Left colon (tissue), 2 donors: ENCODE data around the gene FHAD1. TPM values are rescaled to one million over a fixed set of nuclear protein-coding genes. Genes with fewer than 3 reads are reported as not detected.

Experiments
- ATAC-seq: fragments of 200-7000 bp; cut with Tn5 transposase; one replicate; pipeline ENCODE4 v1.9.1; 2020; ENCODE audit warnings: mild to moderate bottlenecking, moderate library complexity
- DNase-seq, 2 donors: peaks; one replicate each; pipeline ENCODE4 v3.0.0-alpha.2; 2020
- intact Hi-C, 2 donors: fragments of 100-400 bp; cut with DNase I in 1 of 2; cut with micrococcal nuclease in 1 of 2; formaldehyde crosslinking; loops; one replicate each; pipeline versions ENCODE4 v1.11.2 to v1.14.0; 2022; cut with DNase I, micrococcal nuclease
- total RNA-seq, 2 donors: library from RNA; stranded (reverse); fragmentation: NEBNext Ultra II Directional; extraction: Animal tissue kit (Norgen Biotek cat#: 25700); gene quantifications; one replicate each; pipeline ENCODE4 v1.2.1, GENCODE V29; 2021
- donor health status: DM: no; HTN: no; CAD: no.
- donor health status: DM: yes; HTN: yes; CAD: no.

Gene FHAD1
- total RNA-seq, 2 donors from 2014 or later = 1.2 to 1.3 TPM

- no peak for ATAC-seq
- no peak for DNase-seq
- intact Hi-C loops = loop anchor here (5.0 to 10.0 kb wide), 3 partner anchors 116 to 146 kb away; partner anchors contain the start of gene TMEM51 (in 1 of the 2)
These were observed 24.2 kb downstream of the FHAD1 start for GRCh38 chr1:15271196-15271595.

GRCh38 chr1:15272009-15272781, 25.2 kb downstream of the FHAD1 start:
- intact Hi-C loops = loop anchor here (5.0 to 10.0 kb wide), 3 partner anchors 117 to 147 kb away; partner anchors contain the start of gene TMEM51 (in 1 of the 2)
- ATAC-seq (peak; percentile 87), DNase-seq (peak; percentile 64 to 72)

GRCh38 chr1:15272782-15273127, 25.7 kb downstream of the FHAD1 start:
- ATAC-seq (peak; percentile 23), DNase-seq (no peak)
- intact Hi-C loops = loop anchor here (5.0 to 10.0 kb wide), 3 partner anchors 118 to 148 kb away; partner anchors contain the start of gene TMEM51 (in 1 of the 2)

GRCh38 chr1:15273274-15273673, 26.3 kb downstream of the FHAD1 start:
- ATAC-seq (peak; percentile 74), DNase-seq (no peak)
- intact Hi-C loops = loop anchor here (5.0 to 10.0 kb wide), 3 partner anchors 118 to 148 kb away; partner anchors contain the start of gene TMEM51 (in 1 of the 2)

DNA sequence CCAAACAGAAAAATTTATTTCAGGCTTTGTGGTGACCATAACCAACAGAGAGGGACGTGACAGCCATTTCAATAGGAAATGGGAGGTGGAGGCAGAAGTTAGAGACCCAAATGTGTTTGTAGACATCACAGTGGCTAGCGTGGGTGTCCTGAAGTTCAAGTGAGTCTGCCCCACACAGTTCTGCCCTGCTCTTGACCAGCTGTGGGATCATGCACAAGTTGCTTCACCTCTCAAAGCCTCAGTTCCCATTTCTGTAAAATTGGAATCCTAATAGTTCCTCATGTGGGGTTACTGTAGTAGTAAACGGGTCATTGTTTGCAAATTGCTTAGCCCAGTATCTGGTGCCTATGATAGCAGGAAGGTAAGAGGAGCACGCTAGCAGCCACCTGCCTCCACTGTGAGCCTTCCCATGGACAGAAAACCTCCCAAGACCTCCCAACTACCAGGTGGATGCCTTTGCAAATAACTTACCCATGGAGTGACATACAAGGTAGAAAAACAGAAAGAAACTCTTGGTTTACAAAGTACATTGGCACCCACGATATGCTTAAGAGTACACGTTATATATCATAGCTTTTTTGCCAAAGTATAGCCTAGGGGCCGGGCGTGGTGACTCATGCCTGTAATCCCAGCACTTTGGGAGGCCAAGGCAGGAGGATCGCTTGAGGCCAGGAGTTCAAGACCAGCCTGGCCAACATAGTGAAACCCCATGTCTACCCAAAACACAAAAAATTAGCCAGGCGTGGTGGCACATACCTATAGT, 29.1 kb downstream of the FHAD1 start:
- ATAC-seq (no peak), DNase-seq (no peak)
- intact Hi-C loops = loop anchor here in 1 of 2 donors (10.0 kb wide), 2 partner anchors 121 to 151 kb away; partner anchors contain the start of gene TMEM51

- DNase-seq = no peak
- ATAC-seq = peak; percentile 47
- intact Hi-C loops = loop anchor here in 1 of 2 donors (10.0 kb wide), 2 partner anchors 122 to 152 kb away; partner anchors contain the start of gene TMEM51
These were observed 29.8 kb downstream of the FHAD1 start for GRCh38 chr1:15276691-15277446.

DNA sequence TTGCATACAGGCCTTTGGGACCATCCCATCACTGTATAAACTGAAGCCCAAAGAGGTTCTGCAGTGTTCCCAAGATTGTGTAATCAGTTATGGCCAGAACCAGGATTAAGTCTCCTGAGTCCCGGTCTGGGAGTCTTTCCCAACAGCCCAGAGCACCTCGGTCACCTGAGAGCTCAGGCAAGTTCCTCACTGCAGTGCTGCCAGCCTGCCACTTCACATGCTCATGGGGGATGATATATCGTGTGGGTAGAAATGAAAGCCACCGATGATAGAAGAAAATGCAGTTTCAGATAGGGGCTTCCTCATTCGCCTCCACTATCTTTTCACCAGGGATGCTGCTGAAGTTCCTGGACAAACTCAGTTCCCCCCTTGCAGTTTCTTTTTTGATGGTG, 30.4 kb downstream of the FHAD1 start:
- intact Hi-C loops = loop anchor here in 1 of 2 donors (10.0 kb wide), 2 partner anchors 123 to 153 kb away; partner anchors contain the start of gene TMEM51
- no peak for DNase-seq
- no peak for ATAC-seq

DNA sequence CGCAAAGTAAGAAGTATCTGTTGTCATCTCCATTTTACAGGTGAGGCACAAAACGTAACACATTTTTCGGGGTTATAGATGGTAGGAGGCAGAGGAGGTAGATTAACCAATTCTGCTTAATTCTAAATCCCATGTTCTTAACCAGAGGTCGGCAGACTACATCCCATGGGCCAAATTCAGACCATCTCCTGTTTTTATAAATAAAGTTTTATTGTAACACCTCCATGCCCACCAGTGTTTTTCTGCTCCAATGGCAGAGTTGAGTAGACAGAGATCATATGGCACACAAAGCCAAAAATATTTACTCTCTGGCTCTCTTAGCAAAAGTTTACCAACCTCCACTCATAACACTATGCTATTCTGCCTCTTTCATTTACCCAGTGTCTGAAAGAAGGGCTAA, 30.9 kb downstream of the FHAD1 start:
- intact Hi-C loops = loop anchor here in 1 of 2 donors (10.0 kb wide), 2 partner anchors 123 to 153 kb away; partner anchors contain the start of gene TMEM51
- ATAC-seq (no peak), DNase-seq (no peak)

DNA sequence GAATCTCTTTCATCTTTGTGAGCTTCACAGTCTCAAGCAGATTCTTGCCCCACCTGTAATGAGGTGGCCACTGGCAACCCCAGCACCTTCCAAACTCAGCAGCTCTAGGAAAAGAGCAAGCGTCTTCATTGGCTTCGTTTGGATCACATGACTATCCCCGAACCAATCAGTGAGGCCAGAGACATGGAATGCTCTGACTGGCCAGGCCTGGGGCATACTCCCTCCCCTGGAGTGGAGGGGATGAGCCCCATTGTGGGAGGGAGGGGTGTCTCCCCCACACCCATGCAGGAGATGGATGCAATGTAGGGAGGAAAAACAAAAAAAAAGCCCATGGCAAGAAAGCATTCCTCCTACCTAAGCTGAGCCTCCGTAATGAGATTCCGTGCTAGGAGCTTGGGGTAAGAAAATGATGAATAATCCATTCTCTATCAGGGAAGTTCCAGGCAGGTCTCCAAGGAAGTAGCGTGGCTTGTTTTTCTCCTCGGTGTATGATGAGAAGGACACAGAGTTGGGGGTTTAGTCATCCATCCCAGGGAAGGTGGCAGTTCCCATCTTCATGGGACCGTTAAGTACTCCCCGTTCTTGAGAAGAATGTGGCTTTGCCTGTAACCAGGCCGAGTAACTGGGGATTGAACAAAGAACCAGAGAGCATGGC, 32.7 kb downstream of the FHAD1 start:
- DNase-seq = no peak
- intact Hi-C loops = loop anchor here in 1 of 2 donors (10.0 kb wide), 2 partner anchors 125 to 155 kb away; partner anchors contain the start of gene TMEM51
- ATAC-seq = no peak

DNA sequence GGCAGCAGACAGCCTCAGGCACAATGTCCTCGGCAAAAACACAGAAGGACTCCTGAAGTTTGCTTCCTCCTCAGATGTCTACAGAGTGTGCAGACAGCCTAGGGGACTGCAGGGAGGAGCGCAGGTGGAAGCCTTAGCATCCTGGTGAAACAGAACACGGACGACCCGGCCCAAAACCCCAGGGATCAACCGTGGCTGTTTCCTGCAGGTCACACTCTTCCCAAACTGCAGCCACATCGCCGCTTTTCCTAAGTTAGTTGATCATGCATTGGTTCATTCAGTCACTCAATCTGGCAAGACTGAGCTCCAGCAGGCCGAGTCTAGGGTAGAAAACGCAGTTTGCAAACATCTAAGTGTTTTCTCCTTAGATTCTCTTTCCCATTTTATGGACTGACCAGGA, 33.4 kb downstream of the FHAD1 start:
- DNase-seq = no peak
- intact Hi-C loops = no loop called here
- no peak for ATAC-seq

- intact Hi-C loops = no loop called here
- ATAC-seq (no peak), DNase-seq (no peak)
These were observed 35.0 kb downstream of the FHAD1 start for GRCh38 chr1:15282038-15282437.

DNA sequence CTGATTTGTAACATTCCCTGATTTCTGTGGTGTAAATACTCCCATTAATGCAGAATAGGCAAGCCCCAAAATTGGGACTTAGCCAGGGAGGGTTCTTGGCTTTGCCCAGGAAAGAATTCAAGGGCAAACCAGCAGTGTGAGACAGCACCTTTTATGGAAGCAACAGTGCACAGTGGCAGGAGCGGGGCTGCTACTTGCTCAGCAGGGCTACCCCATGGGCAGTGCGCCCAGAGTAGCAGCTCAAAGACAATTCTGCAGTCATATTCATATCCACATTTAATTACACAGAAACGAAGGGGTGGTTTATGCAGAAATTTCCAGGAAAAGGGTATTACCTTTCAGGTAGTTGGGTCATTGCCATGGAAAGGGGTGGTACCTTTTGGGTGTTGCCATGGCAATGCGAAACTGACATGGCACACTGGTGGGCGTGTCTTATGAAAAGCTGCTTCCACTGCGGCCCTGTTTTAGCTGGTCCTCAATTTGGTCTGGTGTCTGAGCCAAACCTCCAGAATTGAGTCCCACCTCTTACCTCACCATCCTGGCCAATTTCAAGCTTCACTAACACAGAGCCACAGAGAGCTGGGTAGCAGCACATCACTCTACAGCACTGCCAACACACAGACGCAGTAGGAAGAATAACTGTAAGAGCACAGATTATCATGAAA, 35.9 kb downstream of the FHAD1 start:
- intact Hi-C loops = no loop called here

GRCh38 chr1:15283526-15283925, 36.5 kb downstream of the FHAD1 start:
- peak in 1 of 2 donors; percentile 60 for DNase-seq
- intact Hi-C loops = no loop called here
- ATAC-seq = no peak

More for the DNA sequence above, 35.9 kb downstream of the FHAD1 start:
- no peak for ATAC-seq
- DNase-seq = peak in 1 of 2 donors; percentile 58

GRCh38 chr1:15286452-15286851, 39.4 kb downstream of the FHAD1 start:
- ATAC-seq = peak; percentile 0
- intact Hi-C loops = no loop called here

DNA sequence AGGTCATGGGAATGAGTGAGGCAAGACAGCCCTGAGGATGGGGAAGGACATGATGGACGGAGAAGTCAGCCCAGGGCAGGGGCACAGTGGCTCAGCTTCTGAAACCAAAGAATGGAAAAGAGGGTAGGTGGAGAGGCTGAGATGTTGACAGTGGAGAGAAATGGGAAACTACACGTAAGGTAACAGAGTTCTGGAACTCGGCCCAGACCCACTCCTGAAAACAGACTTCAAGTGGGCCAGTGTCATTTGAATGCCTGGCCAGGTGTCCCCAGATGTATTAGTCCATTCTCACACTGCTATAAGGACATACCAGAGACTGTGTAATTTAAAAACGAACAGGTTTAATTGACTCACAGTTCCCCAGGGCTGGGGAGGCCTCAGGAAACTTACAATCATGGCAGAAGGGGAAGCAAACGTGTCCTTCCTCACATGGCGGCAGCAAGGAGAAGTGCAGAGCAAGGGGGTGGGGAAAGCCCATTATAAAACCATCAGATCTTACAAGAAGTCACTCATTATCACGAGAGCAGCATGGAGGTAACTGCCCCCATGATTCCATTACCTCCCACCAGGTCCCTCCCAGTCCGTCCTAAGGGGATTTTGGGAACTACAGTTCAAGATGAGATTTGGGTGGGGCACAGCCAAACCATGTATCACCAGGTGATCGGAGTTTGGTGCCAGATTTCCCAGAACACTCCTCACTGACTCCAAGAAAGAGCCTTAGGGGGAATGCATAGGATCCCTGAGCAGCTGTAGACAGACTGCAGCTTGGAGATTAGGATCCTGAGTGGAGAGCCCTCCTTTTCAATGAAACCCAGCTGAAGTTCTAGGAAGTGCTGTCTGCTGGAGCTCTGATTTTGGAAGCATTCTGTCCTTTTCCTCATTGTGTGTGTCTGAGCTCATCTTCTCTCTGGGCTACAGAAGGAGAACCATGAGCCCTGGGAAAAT, 40.3 kb downstream of the FHAD1 start:
- DNase-seq = no peak
- intact Hi-C loops = no loop called here
- no peak for ATAC-seq

More at GRCh38 chr1:15286452-15286851, 39.4 kb downstream of the FHAD1 start:
- DNase-seq = no peak

DNA sequence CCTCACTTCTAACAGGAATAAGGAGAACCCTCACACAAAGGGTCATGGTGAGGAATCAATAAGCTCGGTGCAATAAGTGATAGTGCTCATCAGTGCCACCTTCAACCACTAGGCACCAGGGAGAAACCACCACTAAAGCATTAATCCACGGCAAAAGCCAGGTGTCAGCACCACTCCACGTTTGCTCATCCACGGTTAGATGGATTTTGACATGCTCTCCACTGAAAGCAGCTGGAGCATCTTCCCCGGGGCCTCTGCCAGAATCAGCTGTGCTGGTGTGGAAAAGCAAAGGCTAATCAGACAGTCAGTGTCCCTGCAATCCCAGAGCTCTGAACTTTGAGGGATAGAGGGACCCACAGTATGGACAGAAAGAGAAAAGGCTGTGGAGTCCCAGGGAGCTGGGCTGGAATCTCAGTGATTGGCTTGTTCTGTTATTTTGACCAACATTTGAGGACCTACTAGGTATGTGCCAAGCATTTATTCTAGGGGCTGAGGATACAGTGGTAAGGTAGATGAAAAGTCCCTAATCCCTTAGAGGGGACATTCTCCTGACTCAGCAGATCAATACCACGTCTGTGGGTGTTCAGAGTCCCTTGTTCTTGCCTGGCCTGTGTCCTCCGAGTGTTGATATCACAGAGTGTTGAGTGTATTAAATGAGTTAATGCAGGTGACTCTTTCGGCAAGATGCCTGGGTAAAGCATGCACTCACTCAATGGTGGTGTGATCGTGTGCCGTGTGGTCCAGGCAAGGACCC, 41.3 kb downstream of the FHAD1 start:
- ATAC-seq = no peak
- intact Hi-C loops = no loop called here
- no peak for DNase-seq
